GM19240 (cell line): ENCODE measurements around the gene COL13A1.

Experiments used
- DNase-seq: peaks from one replicate; pipeline ENCODE4 v3.0.0; 2011; ENCODE audit warnings: low spot score; ENCODE audit not compliant: insufficient read length

The COL13A1 gene

DNA sequence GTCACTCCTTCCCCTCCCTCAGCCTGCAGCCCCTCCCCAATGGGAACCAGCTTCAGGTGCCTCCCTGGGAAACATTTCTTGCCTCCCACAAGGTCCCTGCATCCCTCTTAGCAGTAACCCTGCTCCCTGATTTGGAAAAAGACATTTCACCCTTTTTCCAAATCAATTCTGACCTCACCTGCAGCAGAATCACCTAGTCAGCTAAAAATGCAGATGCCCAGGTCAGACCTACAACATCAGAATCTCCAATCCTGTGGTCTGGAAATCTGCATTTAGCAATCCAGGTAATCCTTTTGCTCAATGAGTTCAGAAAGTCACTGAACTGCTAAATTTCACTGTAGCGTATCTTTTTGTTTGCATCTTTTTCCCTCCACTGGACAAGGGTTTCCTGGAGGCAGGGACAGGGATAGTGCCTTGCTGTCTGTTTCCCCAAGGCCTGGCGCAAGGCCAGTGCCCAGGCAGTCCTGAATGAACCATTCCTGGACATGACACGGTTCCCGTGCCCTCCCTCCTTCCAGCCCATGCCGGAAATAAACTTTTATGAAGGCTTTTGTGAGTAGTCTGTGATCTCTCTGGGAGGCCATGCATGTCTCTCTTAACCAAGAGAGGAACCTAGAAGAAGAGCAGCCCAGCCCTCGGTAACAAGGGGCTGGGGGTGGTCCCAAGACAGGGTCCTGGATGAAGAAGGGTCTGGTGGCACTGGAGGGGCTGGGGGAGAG, 44.0 kb downstream of the COL13A1 start:
- no peak for DNase-seq

DNA sequence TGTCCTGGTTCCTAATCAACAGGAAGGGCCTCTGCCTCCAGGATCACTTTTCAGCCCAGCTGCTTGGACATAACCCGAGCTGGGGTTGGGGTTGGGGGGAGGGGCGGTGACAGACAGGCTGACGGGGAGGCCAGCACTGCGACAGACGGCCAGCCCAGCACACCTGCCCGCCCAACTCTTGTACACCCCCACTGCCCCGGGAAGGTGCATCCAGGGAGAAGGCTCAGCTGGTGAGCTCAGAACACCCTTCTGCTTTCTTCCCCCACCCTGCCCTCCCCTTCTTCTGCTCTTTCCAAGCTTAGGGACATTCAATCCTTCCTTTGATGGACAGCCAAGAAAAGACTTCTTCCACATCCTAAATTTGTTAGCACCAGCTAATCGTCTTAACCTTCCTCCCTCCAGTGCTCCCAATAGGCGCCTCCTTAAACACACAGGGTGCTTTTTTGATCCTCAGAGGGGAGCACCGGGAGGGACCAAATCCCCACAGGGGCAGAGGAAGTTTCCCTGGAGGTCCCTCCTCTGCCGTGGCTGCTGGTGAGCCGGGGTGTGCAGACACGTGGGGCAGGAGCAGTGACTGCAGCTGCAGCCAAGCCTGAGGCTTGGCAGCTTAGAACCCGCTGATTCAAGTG, 44.7 kb downstream of the COL13A1 start:
- no peak for DNase-seq

DNA sequence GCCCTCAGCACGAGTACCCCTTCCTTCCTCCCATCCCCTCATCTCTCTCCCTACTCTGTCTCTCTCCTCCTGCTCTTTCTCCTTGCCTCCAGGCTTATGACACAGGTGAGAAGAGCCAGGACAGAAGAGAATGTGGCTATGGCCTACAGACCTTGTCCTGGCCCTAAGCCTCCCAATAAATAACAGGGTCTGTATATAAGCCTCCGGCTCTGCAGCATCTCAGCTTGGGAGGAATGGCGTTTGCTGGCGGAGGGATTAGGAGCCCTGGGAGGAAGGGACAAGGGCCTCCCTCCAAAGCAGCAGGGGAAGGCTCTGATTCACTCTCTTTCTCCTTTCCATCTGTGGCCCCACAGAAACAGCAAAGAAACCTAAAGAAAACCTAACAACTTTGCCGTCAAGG, 45.8 kb downstream of the COL13A1 start:
- DNase-seq: no peak

DNA sequence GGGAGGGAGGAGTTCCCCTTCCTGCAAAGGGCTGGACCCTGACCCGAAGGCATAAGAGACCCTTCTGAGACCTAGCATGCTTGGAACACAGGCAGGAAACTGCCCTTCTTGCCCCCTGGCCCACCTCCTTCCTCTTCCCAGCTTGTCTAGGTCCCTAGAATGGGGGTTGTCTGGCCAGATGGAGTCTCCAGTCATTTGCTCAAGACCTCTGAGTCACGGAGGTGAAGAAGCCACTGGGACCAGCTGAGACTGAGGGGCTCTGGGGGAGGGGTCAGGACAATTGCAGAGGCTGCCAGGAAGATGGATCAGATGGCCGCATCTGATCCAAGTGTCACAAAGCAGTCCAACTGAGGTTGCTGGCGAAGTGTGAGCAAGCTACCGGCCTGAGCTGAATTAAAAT, 46.2 kb downstream of the COL13A1 start:
- DNase-seq: no peak

DNA sequence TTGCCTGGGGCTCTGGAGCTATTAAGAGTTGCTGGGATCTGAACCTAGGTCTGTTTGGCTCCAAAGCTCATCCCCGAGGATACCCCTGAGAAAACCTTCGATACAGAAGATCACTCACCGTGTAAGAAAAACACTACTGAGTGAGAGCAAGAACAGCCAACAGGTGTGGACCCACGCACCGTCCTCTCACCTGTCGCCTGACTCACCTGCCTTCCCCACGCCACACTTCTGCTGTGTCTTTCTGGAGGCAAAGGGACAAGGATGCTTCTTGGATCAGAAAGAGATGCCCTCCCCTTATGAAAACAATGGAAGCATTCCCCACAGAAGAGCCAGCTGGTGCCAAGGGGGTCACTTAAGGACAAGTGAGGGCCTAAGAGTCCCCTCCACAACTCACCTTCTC, 46.7 kb downstream of the COL13A1 start:
- DNase-seq: no peak

DNA sequence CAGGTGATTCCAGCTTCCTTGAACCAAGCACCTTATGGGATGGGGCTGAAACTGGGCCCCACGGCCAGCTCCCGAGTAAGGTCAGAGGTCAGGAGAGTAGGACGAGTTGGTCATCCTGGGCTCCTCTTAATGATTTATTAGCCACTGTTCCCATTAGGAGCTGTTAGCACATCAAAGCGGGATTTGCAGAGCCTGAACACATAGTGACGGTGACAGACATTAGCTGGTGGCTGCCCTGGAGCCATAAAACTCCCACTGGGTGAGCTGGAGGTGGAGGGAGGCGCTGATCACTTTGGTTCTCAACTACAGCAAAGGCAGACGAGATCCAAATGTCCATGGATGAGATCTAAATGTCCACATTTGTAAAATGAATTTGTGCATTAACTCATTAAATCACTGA, 48.1 kb downstream of the COL13A1 start:
- no peak for DNase-seq

DNA sequence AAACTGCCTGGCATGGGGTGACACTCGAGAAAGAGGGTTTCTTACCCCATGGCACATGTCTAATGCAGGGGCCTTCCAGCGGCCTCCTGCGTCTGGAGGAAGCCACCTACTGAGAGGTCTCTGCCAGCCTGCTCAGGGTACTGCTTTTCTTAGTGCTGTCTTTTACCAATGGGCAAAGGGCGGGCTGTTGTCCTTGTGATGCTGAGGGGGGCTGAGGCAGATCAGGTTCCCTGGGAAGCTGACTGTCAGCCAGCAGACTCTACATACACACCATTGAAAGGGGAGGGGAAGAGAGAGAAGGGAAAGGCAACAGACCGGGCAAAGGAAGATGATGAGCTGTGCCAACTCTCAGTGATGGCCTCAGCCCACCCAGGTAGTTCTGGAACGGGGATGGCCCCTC, 48.7 kb downstream of the COL13A1 start:
- DNase-seq: no peak

DNA sequence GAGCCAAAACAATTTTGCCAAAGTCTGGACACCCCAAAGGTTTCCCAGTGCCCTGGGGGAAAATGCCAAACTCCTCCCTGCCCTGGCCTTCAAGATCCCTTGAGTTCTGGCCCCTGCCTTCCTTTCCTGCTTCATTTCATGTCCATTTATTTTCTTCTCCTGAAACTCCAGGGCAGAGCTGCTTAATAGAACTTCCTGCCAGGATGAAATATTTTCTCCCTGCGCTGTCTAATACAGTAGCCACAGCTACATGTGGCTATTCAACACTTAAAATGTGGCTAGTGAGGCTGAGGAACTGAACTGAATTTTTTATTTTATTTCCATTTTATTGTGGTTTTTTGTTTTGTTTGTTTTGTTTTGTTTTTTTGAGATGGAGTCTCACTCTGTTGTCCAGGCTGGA, 49.6 kb downstream of the COL13A1 start:
- no peak for DNase-seq

DNA sequence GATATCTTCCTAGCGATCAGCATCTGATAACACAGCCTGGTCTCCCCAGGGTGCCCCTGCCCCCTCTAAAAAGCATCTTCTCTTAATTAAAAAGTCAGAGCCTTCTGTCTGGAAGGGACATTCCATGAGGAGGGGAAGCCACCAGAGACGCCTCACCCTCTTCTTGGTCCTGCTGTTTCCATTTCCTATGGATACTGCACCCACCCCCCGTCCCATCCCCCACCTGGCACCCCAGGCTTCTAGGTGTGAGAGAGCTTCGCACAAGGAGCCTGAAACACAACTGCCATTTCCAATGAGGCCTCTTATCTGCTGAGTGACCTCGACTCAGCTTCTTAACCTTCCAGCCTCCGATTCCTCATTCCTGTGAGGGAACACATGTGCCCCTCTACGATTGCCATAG, 51.4 kb downstream of the COL13A1 start:
- no peak for DNase-seq

DNA sequence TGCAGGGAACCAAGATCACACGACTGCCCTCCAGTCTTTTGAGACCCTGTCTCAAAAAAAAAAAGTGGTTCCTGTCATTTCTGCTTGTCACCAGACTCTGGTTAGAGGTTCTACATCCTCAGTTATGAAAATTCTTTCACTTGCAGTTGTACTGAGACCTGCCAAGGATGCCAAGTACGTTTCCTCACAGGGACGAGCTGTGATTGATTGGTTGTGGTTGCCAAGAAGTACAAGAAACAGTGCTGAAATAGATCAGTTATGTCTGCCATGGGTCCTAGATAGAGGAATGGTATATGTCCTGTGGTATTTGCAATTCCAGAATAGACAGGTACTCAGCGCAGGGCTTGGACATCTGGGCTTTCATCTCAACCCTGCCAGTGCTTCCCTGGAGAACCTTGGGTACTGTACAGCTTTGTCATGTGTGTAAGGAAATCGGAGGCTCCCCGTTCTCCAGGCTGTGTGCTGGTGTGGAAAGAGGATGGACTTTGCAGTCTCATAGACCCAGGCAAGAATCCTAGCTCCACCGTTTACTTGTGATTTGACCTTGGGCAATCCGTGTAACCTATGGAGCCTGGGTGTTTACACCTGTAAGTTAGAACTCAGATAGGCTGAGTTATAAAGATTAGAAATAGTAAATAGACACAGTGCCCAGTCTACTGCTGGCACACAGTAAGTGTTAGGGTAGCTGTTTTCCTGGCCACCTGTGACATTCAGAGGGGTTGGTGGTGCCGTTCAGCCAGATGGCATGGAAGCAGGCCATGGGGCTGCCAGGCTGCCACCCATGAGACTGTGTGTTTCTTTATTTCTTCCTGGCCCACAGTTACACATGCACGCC, 53.0 kb downstream of the COL13A1 start:
- DNase-seq: no peak

DNA sequence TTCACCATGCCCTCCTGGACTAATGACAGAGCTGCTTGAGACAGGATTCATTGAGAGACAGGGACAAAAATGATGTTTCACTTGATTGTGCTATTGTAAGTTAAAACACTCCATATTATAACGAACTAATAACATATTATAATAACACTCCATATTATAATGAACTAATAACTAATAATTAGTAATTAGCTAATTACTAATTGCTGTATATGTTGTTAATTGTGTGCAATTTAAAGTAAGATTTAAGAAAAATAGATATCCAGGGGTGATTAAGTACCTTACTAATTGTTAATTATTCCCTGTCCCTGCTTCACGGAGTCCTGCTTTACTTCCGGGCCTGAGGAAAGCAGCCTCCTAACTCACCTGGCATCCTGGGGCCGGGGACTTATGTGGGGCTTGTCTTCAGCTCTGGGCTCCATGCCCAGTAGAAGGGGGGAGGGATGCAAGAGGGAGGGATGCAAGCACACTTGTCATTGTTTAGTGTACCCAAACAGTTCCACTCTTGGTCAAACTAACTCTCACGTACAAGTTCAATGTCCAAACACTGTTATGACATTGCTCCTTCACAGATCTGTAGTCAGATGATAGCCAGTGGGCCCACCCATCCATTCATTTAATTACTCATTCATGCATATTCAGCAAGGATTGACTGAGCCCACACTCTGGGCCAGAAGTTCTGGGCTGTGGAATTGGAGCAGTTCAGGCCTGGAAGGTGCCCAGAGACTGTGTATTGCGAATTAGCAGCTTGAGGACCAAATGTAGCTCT, 53.8 kb downstream of the COL13A1 start:
- no peak for DNase-seq

DNA sequence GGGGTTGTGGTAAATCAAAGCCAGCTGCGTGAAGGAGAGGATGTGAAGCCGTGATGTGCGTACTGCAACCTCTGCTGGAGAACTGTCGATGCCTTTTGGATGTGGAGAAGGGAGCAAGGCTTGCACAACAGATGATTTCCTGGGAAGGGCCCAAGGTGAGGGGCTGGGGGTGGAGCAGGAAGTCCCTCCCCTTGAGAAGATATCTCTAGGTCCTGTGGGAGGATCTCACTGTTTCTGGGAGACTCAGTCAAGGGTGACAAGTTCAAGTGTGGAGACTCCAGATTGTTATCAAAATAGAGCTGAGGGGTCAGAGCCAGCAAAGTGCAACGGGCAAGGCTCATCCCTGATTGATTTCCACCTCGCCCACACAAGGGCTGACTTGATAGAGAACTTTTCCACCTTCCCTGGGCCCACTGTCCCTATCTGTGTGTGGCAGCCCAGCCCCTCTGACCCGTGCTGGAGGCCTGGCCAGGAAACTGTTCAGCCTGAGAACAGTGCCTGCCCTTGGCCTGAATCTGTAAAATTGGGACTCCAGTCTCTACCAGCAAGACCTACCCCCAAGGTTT, 55.0 kb downstream of the COL13A1 start:
- DNase-seq: no peak

DNA sequence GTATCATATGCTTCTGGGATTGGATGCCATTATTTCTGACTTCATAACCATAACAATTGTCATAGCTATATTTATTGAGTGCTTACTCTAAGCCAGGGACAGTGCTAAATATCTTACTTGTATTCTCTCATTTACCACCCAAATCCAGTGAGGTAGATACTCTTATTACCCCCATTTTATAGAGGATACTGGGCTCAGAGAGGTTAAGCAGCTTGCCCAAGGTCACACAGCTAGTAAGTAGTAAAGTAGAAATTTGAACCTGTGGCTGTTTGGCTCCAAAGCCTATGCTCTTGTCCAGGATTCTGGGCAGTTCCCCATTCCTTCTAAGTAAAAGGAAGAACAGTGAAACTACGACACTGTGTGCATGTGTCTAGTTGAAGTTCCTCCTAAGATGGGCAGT, 56.5 kb downstream of the COL13A1 start:
- no peak for DNase-seq

DNA sequence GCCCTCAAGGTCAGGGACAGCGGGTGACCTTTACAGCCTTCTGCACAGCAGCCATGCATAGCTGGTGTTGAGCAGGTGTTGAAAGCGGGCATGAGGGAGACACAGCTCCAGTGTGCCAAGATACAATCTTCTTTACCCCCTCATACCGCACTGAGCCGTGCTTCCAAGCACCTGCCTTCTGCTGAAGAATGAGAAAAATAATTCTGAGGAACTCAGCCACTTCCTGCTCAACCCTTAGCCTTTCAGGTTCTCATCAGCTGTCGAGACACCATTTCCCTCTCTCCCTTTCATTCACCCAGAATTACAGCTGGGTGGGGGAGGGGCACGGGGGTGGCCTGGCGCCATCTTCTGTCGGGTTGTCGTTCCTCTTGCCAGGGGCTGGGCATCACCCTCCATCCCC, 58.6 kb downstream of the COL13A1 start:
- no peak for DNase-seq

DNA sequence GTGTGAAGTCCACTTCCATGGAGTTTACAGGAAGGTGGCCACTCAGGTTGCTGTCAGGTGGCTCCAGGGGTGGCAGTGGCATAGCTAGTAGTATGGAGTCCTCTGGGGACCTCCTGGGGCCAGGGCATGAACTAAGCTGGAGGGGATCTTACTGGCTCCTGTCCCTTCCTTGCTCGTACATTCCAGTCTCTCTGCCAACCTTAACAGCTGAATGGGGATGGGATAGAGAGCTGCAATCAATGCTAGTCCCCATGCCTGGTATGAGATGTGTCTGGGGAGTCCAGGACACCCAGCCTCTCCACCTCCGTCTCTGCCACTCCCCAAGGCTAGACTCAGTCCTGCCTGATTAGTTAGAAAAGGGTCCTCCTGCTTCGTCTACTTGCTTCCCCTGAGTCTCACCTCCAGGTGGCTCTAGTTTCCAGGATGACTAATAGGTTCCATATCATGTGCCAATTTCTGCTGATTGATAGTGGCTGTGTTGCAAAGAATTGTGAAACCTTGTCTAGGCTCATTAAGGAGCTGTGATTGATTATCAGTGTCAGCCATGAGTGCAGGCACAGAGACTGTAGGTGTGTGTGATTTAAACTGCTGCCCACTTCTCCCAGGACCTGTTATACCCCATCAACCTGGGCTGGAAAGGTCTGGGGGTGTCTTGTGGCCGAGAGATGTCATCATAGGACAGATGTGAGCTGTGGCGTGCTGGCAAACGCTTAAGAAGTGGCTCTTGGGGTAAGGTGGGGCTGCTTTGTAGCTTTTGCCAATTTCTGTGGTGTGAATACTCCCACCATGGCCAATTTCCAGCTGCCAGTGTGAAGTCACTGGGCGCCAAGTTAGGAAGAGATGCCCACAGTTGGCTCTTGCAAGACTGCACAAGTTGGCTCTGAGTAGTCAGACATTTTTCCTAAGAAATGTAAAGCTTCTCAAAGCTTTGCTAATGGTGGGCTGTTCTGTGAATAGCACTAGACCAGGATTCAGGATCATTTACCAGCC, 59.8 kb downstream of the COL13A1 start:
- DNase-seq: no peak

DNA sequence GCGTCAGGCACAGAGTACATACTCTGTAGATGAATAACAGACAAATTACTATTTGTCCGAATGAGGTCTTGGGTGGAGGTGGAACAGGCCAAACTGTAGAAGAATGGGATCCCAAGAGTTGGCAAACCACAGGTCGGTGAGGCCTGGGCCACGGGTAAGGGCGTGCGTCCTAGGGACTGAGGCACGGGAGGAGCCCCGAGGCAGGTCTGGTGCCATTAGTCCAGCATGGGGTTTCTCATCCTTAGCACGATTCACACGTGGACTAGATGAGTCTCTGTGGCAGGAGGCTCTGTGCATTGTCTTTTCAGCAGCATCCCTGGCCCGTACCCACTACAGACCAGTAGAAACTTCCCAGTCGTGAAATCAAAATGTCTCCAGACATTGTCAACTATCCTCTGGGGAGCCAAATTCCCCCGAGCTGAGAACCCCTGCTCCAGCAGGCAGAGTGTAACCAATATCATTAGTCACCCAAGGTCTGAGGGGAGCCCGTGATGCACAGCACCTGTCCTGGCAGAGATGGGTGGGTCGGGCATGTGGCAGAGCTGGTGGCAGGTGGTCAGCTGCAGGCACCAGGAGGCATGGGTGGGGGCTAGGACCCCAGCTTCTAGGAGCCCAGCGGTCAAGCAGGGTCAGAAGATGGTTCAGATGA, 61.3 kb downstream of the COL13A1 start:
- DNase-seq: no peak

DNA sequence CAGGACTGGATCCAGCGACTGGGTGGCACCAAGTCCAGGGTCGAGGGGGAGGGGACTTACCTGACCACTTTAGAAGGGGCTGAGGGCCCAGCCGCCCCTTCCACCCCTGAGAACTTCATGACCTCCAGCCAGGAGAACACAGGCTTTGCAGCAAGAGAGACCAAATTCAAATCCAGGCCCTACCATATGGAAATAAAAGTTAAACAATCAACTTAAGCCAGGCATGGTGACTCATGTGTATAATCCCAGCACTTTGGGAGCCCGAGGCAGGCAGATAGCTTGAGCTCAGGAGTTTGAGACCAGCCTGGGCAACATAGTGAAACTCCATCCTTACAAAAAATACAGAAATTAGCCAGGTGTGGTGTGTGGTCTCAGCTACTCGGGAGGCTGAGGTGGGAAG, 61.9 kb downstream of the COL13A1 start:
- no peak for DNase-seq

DNA sequence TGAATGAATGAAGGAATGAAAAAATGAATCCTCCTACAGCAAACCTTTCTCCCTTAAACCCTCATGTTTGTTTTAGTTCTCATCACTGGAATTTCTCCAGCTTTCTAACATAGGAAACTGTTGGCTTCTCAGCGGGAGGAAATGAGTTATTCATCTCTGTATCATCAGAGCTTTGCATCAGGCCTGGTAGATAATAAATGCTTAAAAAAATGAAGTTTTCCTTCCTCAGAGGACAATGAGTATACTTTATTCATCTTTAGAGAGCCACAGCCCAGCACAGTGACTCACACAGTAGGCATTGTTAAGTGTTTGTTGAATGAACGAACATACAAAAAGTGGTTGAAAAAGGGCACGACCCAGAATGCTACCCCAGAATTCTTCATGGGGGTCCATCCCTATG, 62.6 kb downstream of the COL13A1 start:
- no peak for DNase-seq

DNA sequence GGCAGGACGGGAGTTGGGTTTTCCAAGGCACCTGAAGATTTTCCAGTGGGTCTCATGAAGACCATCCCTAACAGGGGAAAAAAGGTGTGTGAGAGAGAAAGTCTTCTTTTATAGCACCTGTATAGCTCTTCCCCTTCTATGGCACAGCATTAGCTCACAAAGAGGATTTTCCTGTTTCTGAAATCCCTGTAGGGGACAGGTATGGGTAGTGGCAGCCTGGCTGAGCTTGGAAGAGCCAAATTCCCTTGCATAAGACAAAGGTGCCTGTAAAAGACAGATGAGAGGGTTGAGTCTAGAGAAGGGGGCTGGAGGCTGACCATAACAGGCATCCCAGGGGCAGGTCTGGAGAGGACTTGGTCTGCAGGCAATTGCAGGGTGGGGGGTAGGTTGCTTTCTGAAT, 63.7 kb downstream of the COL13A1 start:
- no peak for DNase-seq

DNA sequence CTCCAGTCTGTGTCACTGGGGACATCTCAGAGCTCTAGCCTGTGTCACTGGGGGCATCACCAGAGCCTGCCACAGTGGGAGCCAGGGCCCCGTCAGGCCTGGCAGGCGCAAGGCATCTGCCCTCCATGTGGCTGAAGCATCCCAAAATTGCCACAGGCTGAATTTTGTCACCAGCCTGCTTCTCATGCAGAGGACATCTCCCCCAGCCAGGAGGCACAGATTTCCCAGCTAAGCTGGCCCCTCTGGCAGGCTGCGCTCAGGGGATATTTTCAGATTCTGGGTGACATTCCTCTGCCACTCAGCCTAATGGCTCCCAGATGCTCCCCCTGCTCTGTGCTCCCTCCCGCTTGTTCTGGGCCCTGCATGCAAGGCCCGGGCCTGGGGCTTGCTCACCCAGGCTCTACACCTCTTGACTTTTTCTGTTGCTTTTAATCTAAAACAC, 64.6 kb downstream of the COL13A1 start:
- no peak for DNase-seq
